C4-2B (cell line): ENCODE results near the gene PIK3C2G.

ENCODE experiments used
- ZFX ChIP-seq: fragments of 450-650 bp; IDR thresholded peaks from 2 replicates; pipeline ENCODE4 v1.6.1; 2017
- TF ChIP-seq, protein P1 (sequence below): fragments of 450-650 bp; conservative IDR thresholded peaks from 2 replicates; pipeline ENCODE4 v1.5.1; 2017; ENCODE audit warnings: mild to moderate bottlenecking

DNA sequence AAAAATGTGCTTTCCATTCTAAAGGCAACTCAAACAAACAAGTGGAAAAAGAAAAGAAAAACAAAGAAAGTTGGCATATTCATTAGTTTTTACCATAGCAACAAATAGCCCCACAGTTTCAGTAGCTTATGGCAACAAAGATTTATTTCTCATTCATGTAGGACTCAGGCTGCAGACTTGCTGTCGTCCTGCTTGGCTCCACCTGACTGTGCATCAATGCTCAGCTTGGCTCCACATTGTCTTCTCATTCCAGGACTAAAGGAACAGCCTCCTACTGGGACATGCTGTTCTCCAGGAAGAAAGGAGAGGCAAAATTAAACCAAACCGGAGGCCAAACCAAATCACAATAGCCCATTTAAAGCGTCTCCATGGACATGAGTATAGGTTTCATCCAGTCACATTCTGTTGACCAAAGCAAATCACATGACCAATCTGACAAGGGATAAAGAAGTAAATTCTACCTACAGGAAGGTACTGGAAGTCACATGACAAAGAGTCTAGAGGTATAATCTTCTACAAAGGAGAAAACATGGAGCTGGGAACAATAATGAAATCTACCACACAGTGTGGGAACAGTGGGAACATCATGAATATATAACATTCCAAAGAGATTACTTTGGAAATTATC, 222.5 kb downstream of the PIK3C2G start:
- TF ChIP-seq, protein P1, sequence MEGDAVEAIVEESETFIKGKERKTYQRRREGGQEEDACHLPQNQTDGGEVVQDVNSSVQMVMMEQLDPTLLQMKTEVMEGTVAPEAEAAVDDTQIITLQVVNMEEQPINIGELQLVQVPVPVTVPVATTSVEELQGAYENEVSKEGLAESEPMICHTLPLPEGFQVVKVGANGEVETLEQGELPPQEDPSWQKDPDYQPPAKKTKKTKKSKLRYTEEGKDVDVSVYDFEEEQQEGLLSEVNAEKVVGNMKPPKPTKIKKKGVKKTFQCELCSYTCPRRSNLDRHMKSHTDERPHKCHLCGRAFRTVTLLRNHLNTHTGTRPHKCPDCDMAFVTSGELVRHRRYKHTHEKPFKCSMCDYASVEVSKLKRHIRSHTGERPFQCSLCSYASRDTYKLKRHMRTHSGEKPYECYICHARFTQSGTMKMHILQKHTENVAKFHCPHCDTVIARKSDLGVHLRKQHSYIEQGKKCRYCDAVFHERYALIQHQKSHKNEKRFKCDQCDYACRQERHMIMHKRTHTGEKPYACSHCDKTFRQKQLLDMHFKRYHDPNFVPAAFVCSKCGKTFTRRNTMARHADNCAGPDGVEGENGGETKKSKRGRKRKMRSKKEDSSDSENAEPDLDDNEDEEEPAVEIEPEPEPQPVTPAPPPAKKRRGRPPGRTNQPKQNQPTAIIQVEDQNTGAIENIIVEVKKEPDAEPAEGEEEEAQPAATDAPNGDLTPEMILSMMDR, result no peak
- no peak for TF ChIP-seq ZFX
